Thyroid gland (tissue), 4 donors: ENCODE data around the gene MEPCE.

ENCODE experiments used
- POLR2A ChIP-seq, 2 donors: fragments of 450-650 bp; IDR thresholded peaks; one replicate each; pipeline ENCODE4 v1.6.1; 2017; ENCODE audit warnings: antibody characterized with exemption in 2 of 2, mild to moderate bottlenecking in 2 of 2, moderate library complexity in 1 of 2
- TF ChIP-seq, protein P1 (sequence below), 6 experiments: fragments of 200-600 bp in 3 of 6; fragments of 450-650 bp in 3 of 6; sonication (generic) in 3 of 6; IDR thresholded peaks; one replicate each; pipeline ENCODE4 v1.5.1; 2016 to 2019; ENCODE audit warnings: antibody characterized with exemption in 6 of 6, mild to moderate bottlenecking in 2 of 6, inconsistent platforms in 1 of 6, moderate library complexity in 1 of 6

DNA sequence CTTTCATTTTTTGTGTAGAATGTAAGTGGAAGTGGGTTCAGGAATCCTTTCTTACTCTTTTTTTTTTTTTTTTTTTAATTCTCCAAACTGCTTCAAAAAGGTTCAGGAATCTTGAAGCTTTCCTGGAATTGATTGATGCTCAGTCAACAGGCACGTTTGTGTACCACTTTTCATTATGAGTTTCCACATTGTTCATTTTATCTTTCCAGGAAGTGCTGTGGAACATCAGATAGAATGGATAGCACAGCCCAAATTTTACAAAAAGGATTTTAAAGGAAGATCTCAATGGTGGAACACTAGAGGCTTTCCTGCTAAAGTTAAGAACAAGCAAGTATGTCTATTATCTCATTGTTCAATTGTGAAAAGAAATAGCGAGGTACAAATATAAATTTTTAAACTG lies 8.5 kb downstream of the MEPCE start:
- TF ChIP-seq, protein P1, sequence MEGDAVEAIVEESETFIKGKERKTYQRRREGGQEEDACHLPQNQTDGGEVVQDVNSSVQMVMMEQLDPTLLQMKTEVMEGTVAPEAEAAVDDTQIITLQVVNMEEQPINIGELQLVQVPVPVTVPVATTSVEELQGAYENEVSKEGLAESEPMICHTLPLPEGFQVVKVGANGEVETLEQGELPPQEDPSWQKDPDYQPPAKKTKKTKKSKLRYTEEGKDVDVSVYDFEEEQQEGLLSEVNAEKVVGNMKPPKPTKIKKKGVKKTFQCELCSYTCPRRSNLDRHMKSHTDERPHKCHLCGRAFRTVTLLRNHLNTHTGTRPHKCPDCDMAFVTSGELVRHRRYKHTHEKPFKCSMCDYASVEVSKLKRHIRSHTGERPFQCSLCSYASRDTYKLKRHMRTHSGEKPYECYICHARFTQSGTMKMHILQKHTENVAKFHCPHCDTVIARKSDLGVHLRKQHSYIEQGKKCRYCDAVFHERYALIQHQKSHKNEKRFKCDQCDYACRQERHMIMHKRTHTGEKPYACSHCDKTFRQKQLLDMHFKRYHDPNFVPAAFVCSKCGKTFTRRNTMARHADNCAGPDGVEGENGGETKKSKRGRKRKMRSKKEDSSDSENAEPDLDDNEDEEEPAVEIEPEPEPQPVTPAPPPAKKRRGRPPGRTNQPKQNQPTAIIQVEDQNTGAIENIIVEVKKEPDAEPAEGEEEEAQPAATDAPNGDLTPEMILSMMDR (IDR thresholded peaks at IDR 0.05), result no peak
- no peak for TF ChIP-seq POLR2A (IDR thresholded peaks at IDR 0.05)
